ENCODE measurements around the gene GAREM1. TPM values are rescaled to one million over a fixed set of nuclear protein-coding genes. Genes with fewer than 3 reads are reported as not detected.
A peak's percentile ranks its signal among the peaks of the same experiment; 100 is the strongest.

GAREM1 gene
- total RNA-seq, 1 donor from 2014 or later, result 9.0 TPM

GRCh38 chr18:32450874-32451273, 19.8 kb downstream of the GAREM1 start:
- Histone ChIP-seq H2AFZ (ENCODE audit: low read depth, low read length) (no peak overlapping the region), H3K9me3 (ENCODE audit: insufficient read depth, low read depth, low read length) (no peaks in the 10 kb centered on the region), H3K36me3 (ENCODE audit: insufficient read depth, low read length) (no peaks in the 10 kb centered on the region), H3K79me2 (ENCODE audit: insufficient read depth, low read length) (peaks cover 2% of the 10 kb centered on the region), H3K27me3 (ENCODE audit: insufficient read depth, low read length) (no peaks in the 10 kb centered on the region), H3K4me3 (ENCODE audit: insufficient read depth, low read depth, low read length) (no peak overlapping the region), H4K20me1 (ENCODE audit: insufficient read depth, low read length) (peaks cover 15% of the 10 kb centered on the region), H3K4me2 (ENCODE audit: low read length) (no peak overlapping the region), H3K4me1 (ENCODE audit: insufficient read depth, low read length) (no peaks in the 10 kb centered on the region), H3K27ac (ENCODE audit: low read depth, low read length) (no peak overlapping the region), H3K9ac (ENCODE audit: low read length) (no peak overlapping the region)
- FAIRE-seq (no peak), DNase-seq (ENCODE audit: low read depth) (no peak)
- Mint-ChIP-seq H3K9me3 (ENCODE audit: unreplicated experiment) (no peaks in the 10 kb centered on the region), H3K27me3 (ENCODE audit: low read depth, unreplicated experiment) (no peaks in the 10 kb centered on the region), H3K36me3 (ENCODE audit: low read depth, unreplicated experiment) (no peaks in the 10 kb centered on the region), H3K27ac (ENCODE audit: unreplicated experiment) (no peak overlapping the region), H3K4me1 (ENCODE audit: low read depth, unreplicated experiment) (peaks cover 19% of the 10 kb centered on the region), H3K4me3 (ENCODE audit: unreplicated experiment) (no peak overlapping the region)
- TF ChIP-seq CTCF (IDR thresholded peaks at IDR 0.05; ENCODE audit: insufficient read depth, low read depth, low read length) (no peak), EZH2 (IDR thresholded peaks at IDR 0.05; ENCODE audit: insufficient read depth, low read length) (no peak)

GRCh38 chr18:32450026-32450691, 20.5 kb downstream of the GAREM1 start:
- no peaks in the 10 kb centered on the region for H3K27me3 Mint-ChIP-seq (ENCODE audit: low read depth, unreplicated experiment)
- no peaks in the 10 kb centered on the region for H3K9me3 Mint-ChIP-seq (ENCODE audit: unreplicated experiment)
- H3K4me3 ChIP-seq (ENCODE audit: insufficient read depth, low read depth, low read length), result no peak overlapping the region
- FAIRE-seq (no peak), DNase-seq (ENCODE audit: low read depth) (peak; percentile 33)
- no peak overlapping the region for H3K9ac ChIP-seq (ENCODE audit: low read length)
- no peak overlapping the region for H2AFZ ChIP-seq (ENCODE audit: low read depth, low read length)
- no peak for TF ChIP-seq EZH2 (IDR thresholded peaks at IDR 0.05; ENCODE audit: insufficient read depth, low read length)
- TF ChIP-seq CTCF (IDR thresholded peaks at IDR 0.05; ENCODE audit: insufficient read depth, low read depth, low read length), result no peak
- no peak overlapping the region for H3K4me2 ChIP-seq (ENCODE audit: low read length)
- H3K79me2 ChIP-seq (ENCODE audit: insufficient read depth, low read length), result peaks cover 2% of the 10 kb centered on the region
- H3K27me3 ChIP-seq (ENCODE audit: insufficient read depth, low read length), result no peaks in the 10 kb centered on the region
- peaks cover 15% of the 10 kb centered on the region for H4K20me1 ChIP-seq (ENCODE audit: insufficient read depth, low read length)
- H3K4me1 ChIP-seq (ENCODE audit: insufficient read depth, low read length), result no peaks in the 10 kb centered on the region
- no peak overlapping the region for H3K27ac ChIP-seq (ENCODE audit: low read depth, low read length)
- H3K27ac Mint-ChIP-seq (ENCODE audit: unreplicated experiment), result no peak overlapping the region
- peaks cover 16% of the 10 kb centered on the region for H3K4me1 Mint-ChIP-seq (ENCODE audit: low read depth, unreplicated experiment)
- no peaks in the 10 kb centered on the region for H3K36me3 Mint-ChIP-seq (ENCODE audit: low read depth, unreplicated experiment)
- H3K9me3 ChIP-seq (ENCODE audit: insufficient read depth, low read depth, low read length), result no peaks in the 10 kb centered on the region
- no peak overlapping the region for H3K4me3 Mint-ChIP-seq (ENCODE audit: unreplicated experiment)
- H3K36me3 ChIP-seq (ENCODE audit: insufficient read depth, low read length), result no peaks in the 10 kb centered on the region

GRCh38 chr18:32446780-32447179, 23.9 kb downstream of the GAREM1 start:
- Histone ChIP-seq H3K79me2 (ENCODE audit: insufficient read depth, low read length) (peaks cover 2% of the 10 kb centered on the region), H3K4me2 (ENCODE audit: low read length) (no peak overlapping the region), H3K27ac (ENCODE audit: low read depth, low read length) (no peak overlapping the region), H3K36me3 (ENCODE audit: insufficient read depth, low read length) (no peaks in the 10 kb centered on the region), H3K4me1 (ENCODE audit: insufficient read depth, low read length) (no peaks in the 10 kb centered on the region), H3K4me3 (ENCODE audit: insufficient read depth, low read depth, low read length) (no peak overlapping the region), H3K9ac (ENCODE audit: low read length) (no peak overlapping the region), H2AFZ (ENCODE audit: low read depth, low read length) (no peak overlapping the region), H4K20me1 (ENCODE audit: insufficient read depth, low read length) (peaks cover 13% of the 10 kb centered on the region), H3K27me3 (ENCODE audit: insufficient read depth, low read length) (no peaks in the 10 kb centered on the region), H3K9me3 (ENCODE audit: insufficient read depth, low read depth, low read length) (no peaks in the 10 kb centered on the region)
- no peak for DNase-seq (ENCODE audit: low read depth)
- H3K36me3 Mint-ChIP-seq (ENCODE audit: low read depth, unreplicated experiment), result no peaks in the 10 kb centered on the region
- no peaks in the 10 kb centered on the region for H3K27me3 Mint-ChIP-seq (ENCODE audit: low read depth, unreplicated experiment)
- H3K4me1 Mint-ChIP-seq (ENCODE audit: low read depth, unreplicated experiment), result peaks cover 4% of the 10 kb centered on the region
- H3K27ac Mint-ChIP-seq (ENCODE audit: unreplicated experiment), result no peak overlapping the region
- FAIRE-seq, result no peak
- TF ChIP-seq CTCF (IDR thresholded peaks at IDR 0.05; ENCODE audit: insufficient read depth, low read depth, low read length) (no peak), EZH2 (IDR thresholded peaks at IDR 0.05; ENCODE audit: insufficient read depth, low read length) (no peak)
- no peak overlapping the region for H3K4me3 Mint-ChIP-seq (ENCODE audit: unreplicated experiment)
- no peaks in the 10 kb centered on the region for H3K9me3 Mint-ChIP-seq (ENCODE audit: unreplicated experiment)

Measured in astrocyte (in vitro differentiated cells and primary cell).